Neural cell (in vitro differentiated cells): ENCODE measurements around the gene ZNF425.

Experiments
- EP300 ChIP-seq: fragments of 450-650 bp; conservative IDR thresholded peaks from 2 replicates; pipeline ENCODE4 v1.6.1; 2014; ENCODE audit warnings: antibody characterized with exemption, mild to moderate bottlenecking, moderate library complexity; ENCODE audit not compliant: poor library complexity, severe bottlenecking
- EZH2 ChIP-seq: fragments of 200-600, 300-800 bp; shearing (Covaris generic), sonication (generic); IDR thresholded peaks from 2 replicates; pipeline ENCODE4 v1.6.1; 2014; ENCODE audit warnings: antibody characterized with exemption, low read length, borderline replicate concordance, mild to moderate bottlenecking; ENCODE audit not compliant: insufficient read depth, poor library complexity, severe bottlenecking
- RAD21 ChIP-seq: fragments of 450-650 bp; conservative IDR thresholded peaks from 2 replicates; pipeline ENCODE4 v1.6.1; 2014; ENCODE audit warnings: antibody characterized with exemption, mild to moderate bottlenecking, moderate library complexity
- TF ChIP-seq, protein P1 (sequence below): fragments of 450-650 bp; IDR thresholded peaks from 2 replicates; pipeline ENCODE4 v1.5.1; 2014; ENCODE audit warnings: antibody characterized with exemption, mild to moderate bottlenecking, moderate library complexity; ENCODE audit not compliant: poor library complexity, severe bottlenecking

DNA sequence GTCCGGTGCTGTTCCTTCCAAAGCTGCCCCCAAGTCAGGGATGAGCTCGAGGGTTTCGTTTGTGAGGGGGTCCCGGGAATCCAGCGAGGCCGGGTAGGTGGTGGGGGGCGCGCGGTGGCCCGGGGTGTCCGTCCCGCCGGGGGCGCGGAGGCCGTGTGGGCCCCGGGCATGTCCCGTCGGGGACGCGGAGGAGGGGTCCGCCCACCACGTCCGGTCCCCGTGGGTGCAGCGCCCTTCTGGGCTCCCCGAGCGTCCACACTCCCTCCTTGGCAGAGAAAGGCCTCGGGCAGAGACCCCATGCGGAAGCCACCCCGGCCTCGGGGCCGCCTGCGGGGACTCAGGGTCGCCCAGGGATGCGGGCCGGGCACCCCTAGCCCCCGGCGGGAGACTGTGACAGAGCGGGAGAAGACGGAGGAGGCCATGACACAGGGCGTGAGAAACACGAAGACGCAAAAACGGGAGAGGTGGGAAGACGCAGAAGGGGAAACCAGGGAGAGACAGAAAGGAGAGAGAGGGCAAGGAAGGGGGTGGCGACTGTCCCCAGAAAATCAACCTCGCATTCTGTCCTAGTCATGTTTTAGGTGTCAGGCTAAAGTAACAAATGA, 640 bp upstream of the ZNF425 start:
- no peak for TF ChIP-seq EP300
- TF ChIP-seq, protein P1, sequence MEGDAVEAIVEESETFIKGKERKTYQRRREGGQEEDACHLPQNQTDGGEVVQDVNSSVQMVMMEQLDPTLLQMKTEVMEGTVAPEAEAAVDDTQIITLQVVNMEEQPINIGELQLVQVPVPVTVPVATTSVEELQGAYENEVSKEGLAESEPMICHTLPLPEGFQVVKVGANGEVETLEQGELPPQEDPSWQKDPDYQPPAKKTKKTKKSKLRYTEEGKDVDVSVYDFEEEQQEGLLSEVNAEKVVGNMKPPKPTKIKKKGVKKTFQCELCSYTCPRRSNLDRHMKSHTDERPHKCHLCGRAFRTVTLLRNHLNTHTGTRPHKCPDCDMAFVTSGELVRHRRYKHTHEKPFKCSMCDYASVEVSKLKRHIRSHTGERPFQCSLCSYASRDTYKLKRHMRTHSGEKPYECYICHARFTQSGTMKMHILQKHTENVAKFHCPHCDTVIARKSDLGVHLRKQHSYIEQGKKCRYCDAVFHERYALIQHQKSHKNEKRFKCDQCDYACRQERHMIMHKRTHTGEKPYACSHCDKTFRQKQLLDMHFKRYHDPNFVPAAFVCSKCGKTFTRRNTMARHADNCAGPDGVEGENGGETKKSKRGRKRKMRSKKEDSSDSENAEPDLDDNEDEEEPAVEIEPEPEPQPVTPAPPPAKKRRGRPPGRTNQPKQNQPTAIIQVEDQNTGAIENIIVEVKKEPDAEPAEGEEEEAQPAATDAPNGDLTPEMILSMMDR = no peak
- no peak for TF ChIP-seq EZH2
- no peak for TF ChIP-seq RAD21
